HCT116 (cell line): ENCODE results near the gene TLN1. TPM values are rescaled to one million over a fixed set of nuclear protein-coding genes. Genes with fewer than 3 reads are reported as not detected.

ENCODE experiments used
- ATAC-seq: fragments of 200-7000 bp; cut with Tn5 transposase; 2 replicates; pipeline ENCODE4 v1.9.1; 2020; ENCODE audit warnings: mild to moderate bottlenecking, moderate library complexity
- BruUV-seq: library from RNA; stranded (reverse); fragments of 400-500 nt; replicated peaks from 2 replicates; lab custom pipeline; 2021; lab: Mats Ljungman, UMichigan
- CTCF ChIA-PET: fragments of 300-600 bp; sonication (Branson Sonifier 250); formaldehyde crosslinking; loops from one replicate; lab custom pipeline; 2021; ENCODE audit warnings: antibody characterized with exemption; lab: Charles Lee
- POLR2A ChIA-PET: fragments of 300-600, 350-600 bp; sonication (Branson Sonifier 250); formaldehyde crosslinking; loops from one replicate; lab custom pipeline; 2021; ENCODE audit warnings: antibody characterized with exemption; lab: Charles Lee
- RAD21 ChIA-PET, 2 experiments: fragments of 300-600 bp; sonication (Branson Sonifier 250); formaldehyde crosslinking; loops; one replicate each; lab custom pipeline; 2023; ENCODE audit warnings: low total read pairs in 2 of 2; ENCODE audit not compliant: uncharacterized antibody in 2 of 2, unreplicated experiment in 2 of 2, low non-redundant PET in 1 of 2; lab: Charles Lee
- DNase-seq: peaks from one replicate; pipeline ENCODE4 v3.0.0-alpha.2; 2010; ENCODE audit warnings: low read depth, low spot score
- H2AFZ ChIP-seq: fragments of 200-600 bp; shearing (Covaris generic), sonication (generic); 2 replicates; pipeline ENCODE4 v1.6.1; 2017; ENCODE audit warnings: low read depth, mixed run types, mixed read lengths, antibody characterized with exemption, low read length; ENCODE audit not compliant: poor library complexity, severe bottlenecking
- H3K27ac ChIP-seq: 2 replicates; pipeline ENCODE4 v1.5.1; 2012; ENCODE audit warnings: low read depth, low read length
- H3K27me3 ChIP-seq: fragments of 200-600 bp; sonication (generic); 2 replicates; pipeline ENCODE4 v1.6.1; 2016; ENCODE audit warnings: mixed run types, low read length, mixed read lengths; ENCODE audit not compliant: insufficient read depth
- H3K36me3 ChIP-seq, 2 experiments: fragments of 200-500 bp in 1 of 2; fragments of 200-600 bp in 1 of 2; sonication (Bioruptor generic) in 1 of 2; sonication (generic) in 1 of 2; 2 replicates each; pipeline versions ENCODE4 v1.5.1 to v1.6.1; 2014 to 2016; ENCODE audit warnings: low read length in 2 of 2, inconsistent platforms in 1 of 2, mixed read lengths in 1 of 2, mixed run types in 1 of 2; ENCODE audit not compliant: insufficient read depth in 2 of 2, control insufficient read depth in 1 of 2
- H3K4me1 ChIP-seq, 2 experiments: fragments of 200-600 bp in 1 of 2; sonication (generic) in 1 of 2; 2 replicates each; pipeline versions ENCODE4 v1.5.1 to v1.6.1; 2012 to 2017; ENCODE audit warnings: low read length in 2 of 2, inconsistent platforms in 1 of 2, mild to moderate bottlenecking in 1 of 2, mixed read lengths in 1 of 2, mixed run types in 1 of 2, moderate library complexity in 1 of 2; ENCODE audit not compliant: insufficient read depth in 2 of 2, control insufficient read depth in 1 of 2
- H3K4me2 ChIP-seq: fragments of 200-600 bp; sonication (generic); 2 replicates; pipeline ENCODE4 v1.6.1; 2017; ENCODE audit warnings: mixed run types, low read length, mixed read lengths
- H3K4me3 ChIP-seq, 2 experiments: fragments of 200-600 bp in 1 of 2; sonication (generic) in 1 of 2; replicated peaks in 1 of 2; 2 replicates each; pipeline ENCODE4 v1.5.1; 2011 to 2016; ENCODE audit warnings: low read length in 2 of 2, control low read depth in 1 of 2, low read depth in 1 of 2, mild to moderate bottlenecking in 1 of 2, mixed read lengths in 1 of 2, mixed run types in 1 of 2
- H3K79me2 ChIP-seq: fragments of 200-600 bp; sonication (generic); 2 replicates; pipeline ENCODE4 v1.6.1; 2017; ENCODE audit warnings: mild to moderate bottlenecking, mixed run types, low read length, moderate library complexity, mixed read lengths; ENCODE audit not compliant: insufficient read depth
- H3K9ac ChIP-seq: fragments of 200-600 bp; sonication (generic); 2 replicates; pipeline ENCODE4 v1.6.1; 2016; ENCODE audit warnings: low read length, mixed read lengths
- H3K9me2 ChIP-seq: fragments of 200-600 bp; sonication (generic), shearing (Covaris generic); 2 replicates; pipeline ENCODE4 v1.6.1; 2017; ENCODE audit warnings: mixed run types, mild to moderate bottlenecking, moderate library complexity; ENCODE audit not compliant: insufficient read depth
- H3K9me3 ChIP-seq, 2 experiments: fragments of 200-500 bp in 1 of 2; fragments of 200-600 bp in 1 of 2; sonication (Bioruptor generic) in 1 of 2; sonication (generic) in 1 of 2; 2 replicates each; pipeline ENCODE4 v1.6.1; 2014 to 2017; ENCODE audit warnings: low read length in 2 of 2, mixed read lengths in 2 of 2, inconsistent platforms in 1 of 2, low read depth in 1 of 2, mild to moderate bottlenecking in 1 of 2, mixed run types in 1 of 2, moderate library complexity in 1 of 2; ENCODE audit not compliant: control insufficient read depth in 1 of 2, insufficient read depth in 1 of 2
- H4K20me1 ChIP-seq: fragments of 200-600 bp; sonication (generic), shearing (Covaris generic); 2 replicates; pipeline ENCODE4 v1.6.1; 2017; ENCODE audit warnings: mixed run types, mild to moderate bottlenecking, moderate library complexity; ENCODE audit not compliant: insufficient read depth
- ATF3 ChIP-seq: IDR thresholded peaks from 2 replicates; pipeline ENCODE4 v1.6.1; 2012
- CBX3 ChIP-seq: IDR thresholded peaks from 2 replicates; pipeline ENCODE4 v1.6.1; 2012; ENCODE audit warnings: low read depth
- CTCF ChIP-seq, 3 experiments: fragments of 200-600 bp in 1 of 3; sonication (generic) in 1 of 3; IDR thresholded peaks in 2 of 3; conservative IDR thresholded peaks in 1 of 3; 2 replicates each; pipeline ENCODE4 v1.5.1; 2012 to 2017; ENCODE audit warnings: low read depth in 2 of 3, low read length in 2 of 3, antibody characterized with exemption in 1 of 3, borderline replicate concordance in 1 of 3, control low read depth in 1 of 3, mild to moderate bottlenecking in 1 of 3, mixed read lengths in 1 of 3, mixed run types in 1 of 3, moderate library complexity in 1 of 3; ENCODE audit not compliant: insufficient read depth in 1 of 3
- MAX ChIP-seq: IDR thresholded peaks from 2 replicates; pipeline ENCODE4 v1.6.1; 2012
- POLR2A ChIP-seq: IDR thresholded peaks from 2 replicates; pipeline ENCODE4 v1.7.0; 2011; ENCODE audit warnings: borderline replicate concordance; ENCODE audit not compliant: insufficient read depth, insufficient read length; ENCODE audit errors: extremely low read depth
- RAD21 ChIP-seq: IDR thresholded peaks from 2 replicates; pipeline ENCODE4 v1.6.1; 2012; ENCODE audit warnings: low read depth, mild to moderate bottlenecking
- SP1 ChIP-seq: IDR thresholded peaks from 2 replicates; pipeline ENCODE4 v1.6.1; 2012; ENCODE audit warnings: low read depth
- ZFX ChIP-seq: fragments of 450-650 bp; IDR thresholded peaks from 2 replicates; pipeline ENCODE4 v1.6.1; 2017
- intact Hi-C: fragments of 100-400 bp; cut with micrococcal nuclease; formaldehyde crosslinking; loops from 2 replicates; pipeline ENCODE4 v1.10.0; 2022
- total RNA-seq: library from RNA; stranded (reverse); gene quantifications from one replicate; pipeline ENCODE4 v1.2.1, GENCODE V29; 2021; ENCODE audit not compliant: unreplicated experiment

Gene TLN1
- total RNA-seq, 1 experiment from 2014 or later: 144 TPM

- CTCF ChIA-PET: interaction anchor here (1.3 kb wide), 1 partner anchor 14 kb away, joined by 4 read pairs; no protein-coding TSS in a partner anchor
- peaks cover 44 to 56% of the 10 kb centered on the region in 2 experiments; a peak in 3 of 4 replicates for H3K36me3 ChIP-seq
- no peaks in the 10 kb centered on the region for H4K20me1 ChIP-seq
- no peaks in the 10 kb centered on the region for H3K9me2 ChIP-seq
- RAD21 ChIA-PET: interaction anchor here in 1 of 2 experiments (0.6 kb wide), 1 partner anchor 897 kb away, joined by 3 read pairs; no protein-coding TSS in a partner anchor
- H3K4me3 ChIP-seq: no peak overlapping the region
- peaks cover 3 to 5% of the 10 kb centered on the region in 2 experiments; a peak in 3 of 4 replicates for H3K4me1 ChIP-seq
- DNase-seq (no peak), ATAC-seq (no peak)
- peaks cover 25% of the 10 kb centered on the region for H3K79me2 ChIP-seq
- H2AFZ ChIP-seq: no peak overlapping the region
- no peak overlapping the region for H3K9ac ChIP-seq
- POLR2A ChIA-PET: interaction anchor here (1.0 kb wide), 1 partner anchor 13 kb away, joined by 3 read pairs; no protein-coding TSS in a partner anchor
- H3K27ac ChIP-seq: no peak overlapping the region
- no TSS peak for BruUV-seq
- no peaks in the 10 kb centered on the region for H3K27me3 ChIP-seq
- no peaks in the 10 kb centered on the region for H3K9me3 ChIP-seq
- intact Hi-C loops: no loop called here
- no peak for TF ChIP-seq POLR2A
- no peak for TF ChIP-seq ATF3
- TF ChIP-seq SP1: no peak
- no peak for TF ChIP-seq CBX3
- TF ChIP-seq RAD21: no peak
- TF ChIP-seq CTCF (IDR thresholded peaks at IDR 0.05 in 2 of 3, conservative IDR thresholded peaks at IDR 0.05 in 1 of 3; ENCODE audit: borderline replicate concordance in 1 of 3, insufficient read depth in 1 of 3, low read depth in 2 of 3, low read length in 2 of 3): no peak
- no peak for TF ChIP-seq ZFX
- TF ChIP-seq MAX: no peak
- no peak overlapping the region for H3K4me2 ChIP-seq
Measured at GRCh38 chr9:35682520-35683315, 49.3 kb downstream of the TLN1 start.
